Kidney epithelial cell (primary cell): ENCODE data around the gene DYNC1I1. TPM values are rescaled to one million over a fixed set of nuclear protein-coding genes. Genes with fewer than 3 reads are reported as not detected.

ENCODE experiments used
- DNase-seq: peaks from one replicate; pipeline ENCODE4 v3.0.0-alpha.2; 2010; ENCODE audit warnings: low read depth
- H3K27me3 ChIP-seq: 2 replicates; pipeline ENCODE4 v1.6.0; 2011; ENCODE audit warnings: low read length; ENCODE audit not compliant: control insufficient read depth, insufficient read depth
- H3K36me3 ChIP-seq: 2 replicates; pipeline ENCODE4 v1.5.1; 2011; ENCODE audit warnings: low read length; ENCODE audit not compliant: control insufficient read depth, insufficient read depth
- H3K4me3 ChIP-seq: 2 replicates; pipeline ENCODE4 v1.5.1; 2011; ENCODE audit warnings: low read depth, mild to moderate bottlenecking, control low read depth, low read length
- CTCF ChIP-seq: IDR thresholded peaks from 2 replicates; pipeline ENCODE4 v1.5.1; 2011; ENCODE audit warnings: mild to moderate bottlenecking, moderate library complexity, low read length, control low read depth, inconsistent platforms; ENCODE audit not compliant: insufficient read depth, poor library complexity, severe bottlenecking
- total RNA-seq: library from RNA; depleted of rRNA; stranded (reverse); fragments of >200 nt; gene quantifications from 2 replicates; pipeline ENCODE4 v1.2.3, GENCODE V29; 2015

DYNC1I1 gene
- total RNA-seq, 1 donor from 2014 or later, result 0.08 TPM

DNA sequence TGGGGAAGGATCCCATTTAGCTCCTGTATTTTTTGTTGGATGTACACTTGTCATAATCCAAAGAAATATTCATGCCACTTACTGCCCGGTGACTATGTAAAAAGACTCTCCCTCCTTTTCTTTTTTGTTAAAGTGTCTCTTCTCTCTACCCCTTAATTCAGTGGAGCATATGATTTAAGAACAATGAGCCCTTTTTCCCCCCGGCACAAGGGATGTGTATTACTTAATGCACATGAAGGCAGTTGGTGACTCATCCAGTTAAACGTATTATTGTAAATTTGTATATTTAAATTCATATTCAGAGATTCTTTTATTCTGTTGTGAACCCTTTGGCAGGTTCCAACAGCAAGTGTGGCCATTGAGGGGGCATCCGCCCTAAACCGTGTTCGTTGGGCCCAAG, 307.7 kb downstream of the DYNC1I1 start:
- Histone ChIP-seq H3K4me3 (no peak overlapping the region), H3K27me3 (no peaks in the 10 kb centered on the region), H3K36me3 (no peaks in the 10 kb centered on the region)
- no peak for DNase-seq
- no peak for TF ChIP-seq CTCF

DNA sequence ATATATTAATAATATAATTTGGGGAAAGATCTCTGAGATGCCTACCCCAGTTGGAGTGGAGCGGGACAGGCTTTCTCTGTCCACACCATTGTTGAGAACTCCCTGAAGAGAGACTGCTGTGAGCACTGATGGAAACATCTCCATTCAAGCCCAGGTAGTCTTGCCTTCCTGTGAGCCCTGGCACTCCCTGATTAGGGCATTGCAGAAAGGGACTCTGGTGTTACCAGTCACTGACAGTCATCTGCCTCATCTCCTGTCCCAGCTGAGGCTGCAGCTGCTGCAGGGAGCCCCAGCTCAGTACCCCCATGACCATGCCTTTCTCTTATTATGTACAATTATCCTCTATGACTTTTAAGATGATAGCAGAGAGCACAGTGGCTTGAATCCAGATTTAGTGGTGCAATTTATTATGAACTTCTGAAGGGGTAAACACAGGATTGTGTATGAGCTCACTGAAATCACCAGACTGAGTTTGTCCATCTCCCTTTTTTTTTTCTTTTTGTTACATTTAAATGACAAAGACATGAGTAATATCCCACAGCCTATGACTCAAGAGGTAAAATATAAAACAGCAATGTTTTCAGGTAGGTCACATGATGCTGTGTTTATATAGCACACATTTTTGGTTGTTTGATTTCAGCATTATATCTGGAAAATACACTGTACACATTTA, 312.7 kb downstream of the DYNC1I1 start:
- no peaks in the 10 kb centered on the region for H3K27me3 ChIP-seq
- DNase-seq, result peak; percentile 57
- no peak overlapping the region for H3K4me3 ChIP-seq
- no peak for TF ChIP-seq CTCF
- H3K36me3 ChIP-seq, result no peaks in the 10 kb centered on the region

GRCh38 chr7:96085953-96086352, 313.6 kb downstream of the DYNC1I1 start:
- Histone ChIP-seq H3K27me3 (no peaks in the 10 kb centered on the region), H3K36me3 (no peaks in the 10 kb centered on the region), H3K4me3 (no peak overlapping the region)
- no peak for DNase-seq
- no peak for TF ChIP-seq CTCF

- no peak overlapping the region for H3K4me3 ChIP-seq
- DNase-seq, result no peak
- no peak for TF ChIP-seq CTCF
- no peaks in the 10 kb centered on the region for H3K36me3 ChIP-seq
- H3K27me3 ChIP-seq, result no peaks in the 10 kb centered on the region
Measured at GRCh38 chr7:96088579-96088978, 316.2 kb downstream of the DYNC1I1 start.

GRCh38 chr7:96089511-96089910, 317.2 kb downstream of the DYNC1I1 start:
- Histone ChIP-seq H3K27me3 (no peaks in the 10 kb centered on the region), H3K36me3 (no peaks in the 10 kb centered on the region), H3K4me3 (no peak overlapping the region)
- DNase-seq, result no peak
- TF ChIP-seq CTCF, result no peak

DNA sequence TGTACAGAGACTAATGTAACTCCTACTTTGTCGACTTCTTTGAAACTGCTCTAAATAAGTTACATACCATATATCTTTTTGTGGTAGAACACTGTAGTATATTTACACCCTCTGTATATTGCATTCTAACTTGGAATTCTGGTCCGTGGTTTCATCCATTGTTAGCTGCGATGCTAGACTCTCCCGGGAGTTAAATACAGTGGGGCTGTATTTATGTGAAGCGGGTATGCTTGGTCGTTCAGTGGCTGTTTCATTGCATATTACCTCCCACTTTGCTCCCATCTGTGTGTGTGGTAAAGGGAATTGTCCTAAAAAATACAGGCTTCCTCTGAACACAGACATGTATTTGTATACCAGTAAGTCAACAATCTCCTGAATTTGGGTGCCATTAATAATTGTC, 318.4 kb downstream of the DYNC1I1 start:
- H3K4me3 ChIP-seq, result no peak overlapping the region
- H3K27me3 ChIP-seq, result no peaks in the 10 kb centered on the region
- no peak for TF ChIP-seq CTCF
- no peaks in the 10 kb centered on the region for H3K36me3 ChIP-seq
- DNase-seq, result no peak
